Natural killer cell (primary cell): ENCODE data around the gene ICOS. TPM values are rescaled to one million over a fixed set of nuclear protein-coding genes. Genes with fewer than 3 reads are reported as not detected.

ENCODE experiments used
- ATAC-seq, 3 donors: fragments of 150-1000 bp in 2 of 3; fragments of 200-7000 bp in 1 of 3; cut with Tn5 transposase; 1 replicate in 1 of 3; 2 replicates in 2 of 3; pipeline ENCODE4 v1.10.0; 2021; ENCODE audit warnings: mild to moderate bottlenecking in 2 of 3, moderate library complexity in 2 of 3
- DNase-seq, 2 donors: peaks; one replicate each; pipeline versions ENCODE4 v3.0.0 to v3.0.0-alpha.2; 2013 to 2021; ENCODE audit warnings: mixed read lengths in 1 of 2
- H3K27ac ChIP-seq: one replicate; pipeline ENCODE4 v1.5.1; 2013; ENCODE audit warnings: mild to moderate bottlenecking, low read length
- H3K27me3 ChIP-seq: one replicate; pipeline ENCODE4 v1.6.1; 2013; ENCODE audit warnings: low read length; ENCODE audit not compliant: control insufficient read depth, insufficient read depth
- H3K36me3 ChIP-seq: one replicate; pipeline ENCODE4 v1.6.1; 2013; ENCODE audit warnings: low read length; ENCODE audit not compliant: control insufficient read depth, insufficient read depth
- H3K4me1 ChIP-seq: one replicate; pipeline ENCODE4 v1.6.1; 2013; ENCODE audit warnings: low read length; ENCODE audit not compliant: control insufficient read depth, insufficient read depth
- H3K4me3 ChIP-seq: one replicate; pipeline ENCODE4 v1.5.1; 2013; ENCODE audit warnings: low read length
- H3K9me3 ChIP-seq: one replicate; pipeline ENCODE4 v1.6.1; 2013; ENCODE audit warnings: low read length; ENCODE audit not compliant: control insufficient read depth, insufficient read depth
- H3K27ac Mint-ChIP-seq, 2 donors: one replicate each; pipeline ENCODE4 v1.8.0; 2022; ENCODE audit warnings: mild to moderate bottlenecking in 2 of 2, mixed read lengths in 2 of 2, moderate library complexity in 1 of 2
- H3K27me3 Mint-ChIP-seq, 2 donors: one replicate each; pipeline ENCODE4 v1.8.0; 2022; ENCODE audit warnings: low read depth in 2 of 2, mixed read lengths in 2 of 2
- H3K36me3 Mint-ChIP-seq: one replicate; pipeline ENCODE4 v1.8.0; 2022; ENCODE audit warnings: mixed read lengths
- H3K4me1 Mint-ChIP-seq, 2 donors: one replicate each; pipeline ENCODE4 v1.8.0; 2022; ENCODE audit warnings: mixed read lengths in 2 of 2
- H3K4me3 Mint-ChIP-seq: one replicate; pipeline ENCODE4 v1.8.0; 2022; ENCODE audit warnings: mild to moderate bottlenecking, moderate library complexity, mixed read lengths
- H3K9me3 Mint-ChIP-seq, 2 donors: one replicate each; pipeline ENCODE4 v1.8.0; 2022; ENCODE audit warnings: mixed read lengths in 2 of 2
- CTCF ChIP-seq: fragments of 200-600 bp; IDR thresholded peaks from one replicate; pipeline ENCODE4 v1.8.0; 2022; ENCODE audit warnings: antibody characterized with exemption
- WGBS: methylation state at CpG from one replicate; pipeline ENCODE4 v1.1.7; 2013; ENCODE audit warnings: missing lambda C conversion rate; ENCODE audit not compliant: insufficient coverage; 5-methylcytosine and 5-hydroxymethylcytosine counted together
- intact Hi-C: fragments of 100-400 bp; cut with micrococcal nuclease; formaldehyde crosslinking; loops from one replicate; pipeline ENCODE4 v1.14.2; 2022
- total RNA-seq, 4 donors: library from RNA; stranded (reverse); fragments of 120-200 nt in 1 of 4; gene quantifications; one replicate each; pipeline versions ENCODE4 v1.2.3 to v1.2.4, GENCODE V29; 2013 to 2022

Gene ICOS
- total RNA-seq, 3 donors from 2014 or later (not counting 1 experiment from before 2014, with no cell fraction given): 0.35 to 4.2 (median 1.7) TPM

GRCh38 chr2:203900253-203900652, 36.3 kb upstream of the ICOS start:
- Histone ChIP-seq H3K27ac (no peak overlapping the region), H3K27me3 (no peaks in the 10 kb centered on the region), H3K9me3 (peaks cover 6% of the 10 kb centered on the region), H3K36me3 (no peaks in the 10 kb centered on the region), H3K4me3 (no peak overlapping the region), H3K4me1 (no peaks in the 10 kb centered on the region)
- DNase-seq (no peak), ATAC-seq (no peak)
- no peak overlapping the region for H3K4me3 Mint-ChIP-seq
- WGBS: 95% methylated on average over 2 of the region's 2 CpGs
- H3K27ac Mint-ChIP-seq: no peak overlapping the region
- intact Hi-C loops: no loop called here
- H3K9me3 Mint-ChIP-seq: peaks cover 4 to 12% of the 10 kb centered on the region in 2 donors
- TF ChIP-seq CTCF: no peak
- H3K36me3 Mint-ChIP-seq: peaks cover 22% of the 10 kb centered on the region
- no peaks in the 10 kb centered on the region for H3K4me1 Mint-ChIP-seq
- no peaks in the 10 kb centered on the region for H3K27me3 Mint-ChIP-seq

- H3K27me3 Mint-ChIP-seq: no peaks in the 10 kb centered on the region
- H3K4me3 ChIP-seq: no peak overlapping the region
- H3K36me3 ChIP-seq: no peaks in the 10 kb centered on the region
- no peaks in the 10 kb centered on the region for H3K27me3 ChIP-seq
- peaks cover 6% of the 10 kb centered on the region for H3K9me3 ChIP-seq
- no peak overlapping the region for H3K4me3 Mint-ChIP-seq
- ATAC-seq (no peak), DNase-seq (no peak)
- WGBS: 89% methylated on average over 4 of the region's 4 CpGs
- peaks cover 22% of the 10 kb centered on the region for H3K36me3 Mint-ChIP-seq
- peaks cover 6% of the 10 kb centered on the region for H3K4me1 ChIP-seq
- peaks cover 4 to 12% of the 10 kb centered on the region in 2 donors for H3K9me3 Mint-ChIP-seq
- intact Hi-C loops: no loop called here
- H3K4me1 Mint-ChIP-seq: no peaks in the 10 kb centered on the region
- TF ChIP-seq CTCF: no peak
- H3K27ac Mint-ChIP-seq: no peak overlapping the region
- H3K27ac ChIP-seq: no peak overlapping the region
These were observed 32.5 kb upstream of the ICOS start for GRCh38 chr2:203904022-203904421.

- Histone ChIP-seq H3K4me3 (no peak overlapping the region), H3K27ac (no peak overlapping the region), H3K9me3 (peaks cover 6% of the 10 kb centered on the region), H3K4me1 (peaks cover 7% of the 10 kb centered on the region), H3K27me3 (no peaks in the 10 kb centered on the region), H3K36me3 (no peaks in the 10 kb centered on the region)
- no peak for DNase-seq
- peaks cover 18% of the 10 kb centered on the region for H3K36me3 Mint-ChIP-seq
- ATAC-seq: no peak
- no peak overlapping the region for H3K27ac Mint-ChIP-seq
- no peak for TF ChIP-seq CTCF
- peaks cover 3 to 10% of the 10 kb centered on the region in 2 donors for H3K9me3 Mint-ChIP-seq
- no peaks in the 10 kb centered on the region for H3K27me3 Mint-ChIP-seq
- H3K4me3 Mint-ChIP-seq: no peak overlapping the region
- peaks cover 0 to 5% of the 10 kb centered on the region in 2 donors for H3K4me1 Mint-ChIP-seq
- intact Hi-C loops: loop anchor here (5.0 kb wide), 1 partner anchor 423 kb away; no protein-coding TSS in a partner anchor
These were observed 30.9 kb upstream of the ICOS start for GRCh38 chr2:203905656-203906055.

- Mint-ChIP-seq H3K36me3 (no peaks in the 10 kb centered on the region), H3K4me3 (no peak overlapping the region), H3K4me1 (peaks cover 0 to 5% of the 10 kb centered on the region in 2 donors), H3K9me3 (no peaks in the 10 kb centered on the region), H3K27ac (no peak overlapping the region), H3K27me3 (no peaks in the 10 kb centered on the region)
- TF ChIP-seq CTCF: no peak
- no peak for DNase-seq
- ATAC-seq: no peak
- Histone ChIP-seq H3K36me3 (no peaks in the 10 kb centered on the region), H3K27me3 (no peaks in the 10 kb centered on the region), H3K4me3 (no peak overlapping the region), H3K4me1 (peaks cover 7% of the 10 kb centered on the region), H3K27ac (no peak overlapping the region), H3K9me3 (no peaks in the 10 kb centered on the region)
- WGBS: 94% methylated on average over 5 of the region's 6 CpGs
- intact Hi-C loops: loop anchor here (5.0 kb wide), 1 partner anchor 426 kb away; no protein-coding TSS in a partner anchor
These were observed 28.3 kb upstream of the ICOS start for GRCh38 chr2:203908066-203908796.
